Astrocyte (in vitro differentiated cells and primary cell): ENCODE data around the gene LTBP3. TPM values are rescaled to one million over a fixed set of nuclear protein-coding genes. Genes with fewer than 3 reads are reported as not detected.

Source experiments
- DNase-seq: peaks from one replicate; pipeline ENCODE4 v3.0.0-alpha.2; 2010; ENCODE audit warnings: low read depth
- FAIRE-seq: peaks from 2 replicates; lab custom pipeline; 2011; peaks lifted over from hg19 to GRCh38; lab: Jason Lieb, UNC
- H2AFZ ChIP-seq: 2 replicates; pipeline ENCODE4 v1.6.0; 2012; ENCODE audit warnings: low read depth, low read length, inconsistent platforms
- H3K27ac ChIP-seq: 2 replicates; pipeline ENCODE4 v1.5.1; 2011; ENCODE audit warnings: low read depth, low read length, inconsistent platforms
- H3K27me3 ChIP-seq: 2 replicates; pipeline ENCODE4 v1.6.0; 2011; ENCODE audit warnings: low read length, inconsistent platforms; ENCODE audit not compliant: insufficient read depth
- H3K36me3 ChIP-seq: 2 replicates; pipeline ENCODE4 v1.5.1; 2011; ENCODE audit warnings: low read length, inconsistent platforms; ENCODE audit not compliant: insufficient read depth
- H3K4me1 ChIP-seq: 2 replicates; pipeline ENCODE4 v1.5.1; 2011; ENCODE audit warnings: low read length, inconsistent platforms; ENCODE audit not compliant: insufficient read depth
- H3K4me2 ChIP-seq: 2 replicates; pipeline ENCODE4 v1.6.0; 2012; ENCODE audit warnings: low read length, inconsistent platforms
- H3K4me3 ChIP-seq: 2 replicates; pipeline ENCODE4 v1.5.1; 2011; ENCODE audit warnings: low read depth, mild to moderate bottlenecking, low read length, inconsistent platforms; ENCODE audit not compliant: insufficient read depth
- H3K79me2 ChIP-seq: 2 replicates; pipeline ENCODE4 v1.6.0; 2012; ENCODE audit warnings: mild to moderate bottlenecking, low read length, inconsistent platforms; ENCODE audit not compliant: insufficient read depth
- H3K9ac ChIP-seq: 2 replicates; pipeline ENCODE4 v1.6.0; 2012; ENCODE audit warnings: mild to moderate bottlenecking, low read length, inconsistent platforms
- H3K9me3 ChIP-seq: 2 replicates; pipeline ENCODE4 v1.5.1; 2012; ENCODE audit warnings: low read depth, mild to moderate bottlenecking, low read length, inconsistent platforms; ENCODE audit not compliant: insufficient read depth
- H4K20me1 ChIP-seq: 2 replicates; pipeline ENCODE4 v1.6.0; 2012; ENCODE audit warnings: low read length, inconsistent platforms; ENCODE audit not compliant: insufficient read depth
- H3K27ac Mint-ChIP-seq: one replicate; pipeline ENCODE4 v1.8.0; 2021; ENCODE audit warnings: mild to moderate bottlenecking, mixed read lengths; ENCODE audit not compliant: unreplicated experiment
- H3K27me3 Mint-ChIP-seq: one replicate; pipeline ENCODE4 v1.8.0; 2021; ENCODE audit warnings: low read depth, mixed read lengths; ENCODE audit not compliant: unreplicated experiment
- H3K36me3 Mint-ChIP-seq: one replicate; pipeline ENCODE4 v1.8.0; 2021; ENCODE audit warnings: low read depth, mixed read lengths; ENCODE audit not compliant: unreplicated experiment
- H3K4me1 Mint-ChIP-seq: one replicate; pipeline ENCODE4 v1.8.0; 2021; ENCODE audit warnings: low read depth, mixed read lengths; ENCODE audit not compliant: unreplicated experiment
- H3K4me3 Mint-ChIP-seq: one replicate; pipeline ENCODE4 v1.8.0; 2021; ENCODE audit warnings: mild to moderate bottlenecking, moderate library complexity, mixed read lengths; ENCODE audit not compliant: unreplicated experiment
- H3K9me3 Mint-ChIP-seq: one replicate; pipeline ENCODE4 v1.8.0; 2021; ENCODE audit warnings: mild to moderate bottlenecking, mixed read lengths; ENCODE audit not compliant: unreplicated experiment
- EZH2 ChIP-seq: IDR thresholded peaks from 2 replicates; pipeline ENCODE4 v1.6.1; 2012; ENCODE audit warnings: mild to moderate bottlenecking, low read length, inconsistent platforms; ENCODE audit not compliant: insufficient read depth
- total RNA-seq: library from RNA; stranded (reverse); gene quantifications from 2 replicates; pipeline ENCODE4 v1.2.1, GENCODE V29; 2021
- TF ChIP-seq, protein P1 (sequence below): IDR thresholded peaks from 2 replicates; pipeline ENCODE4 v1.5.1; 2011; ENCODE audit warnings: low read depth, mild to moderate bottlenecking, inconsistent platforms, low read length, moderate library complexity; ENCODE audit not compliant: insufficient read depth

Gene LTBP3
- total RNA-seq, 1 donor from 2014 or later = 33.2 TPM

GRCh38 chr11:65573391-65574079 lies 15.4 kb upstream of the LTBP3 start:
- peak overlapping the region; percentile 79 for H3K9ac ChIP-seq
- Mint-ChIP-seq H3K27me3 (peaks cover 5% of the 10 kb centered on the region), H3K36me3 (peaks cover 2% of the 10 kb centered on the region), H3K4me3 (peak overlapping the region; percentile 85), H3K27ac (peak overlapping the region; percentile 26), H3K9me3 (no peaks in the 10 kb centered on the region), H3K4me1 (peaks cover 34% of the 10 kb centered on the region)
- peak overlapping the region; percentile 98 for H3K4me2 ChIP-seq
- H2AFZ ChIP-seq = no peak overlapping the region
- H3K36me3 ChIP-seq = no peaks in the 10 kb centered on the region
- peak overlapping the region; percentile 79 for H3K4me3 ChIP-seq
- TF ChIP-seq EZH2 = no peak
- TF ChIP-seq, protein P1, sequence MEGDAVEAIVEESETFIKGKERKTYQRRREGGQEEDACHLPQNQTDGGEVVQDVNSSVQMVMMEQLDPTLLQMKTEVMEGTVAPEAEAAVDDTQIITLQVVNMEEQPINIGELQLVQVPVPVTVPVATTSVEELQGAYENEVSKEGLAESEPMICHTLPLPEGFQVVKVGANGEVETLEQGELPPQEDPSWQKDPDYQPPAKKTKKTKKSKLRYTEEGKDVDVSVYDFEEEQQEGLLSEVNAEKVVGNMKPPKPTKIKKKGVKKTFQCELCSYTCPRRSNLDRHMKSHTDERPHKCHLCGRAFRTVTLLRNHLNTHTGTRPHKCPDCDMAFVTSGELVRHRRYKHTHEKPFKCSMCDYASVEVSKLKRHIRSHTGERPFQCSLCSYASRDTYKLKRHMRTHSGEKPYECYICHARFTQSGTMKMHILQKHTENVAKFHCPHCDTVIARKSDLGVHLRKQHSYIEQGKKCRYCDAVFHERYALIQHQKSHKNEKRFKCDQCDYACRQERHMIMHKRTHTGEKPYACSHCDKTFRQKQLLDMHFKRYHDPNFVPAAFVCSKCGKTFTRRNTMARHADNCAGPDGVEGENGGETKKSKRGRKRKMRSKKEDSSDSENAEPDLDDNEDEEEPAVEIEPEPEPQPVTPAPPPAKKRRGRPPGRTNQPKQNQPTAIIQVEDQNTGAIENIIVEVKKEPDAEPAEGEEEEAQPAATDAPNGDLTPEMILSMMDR = no peak
- no peak for DNase-seq
- no peak overlapping the region for H3K27ac ChIP-seq
- H4K20me1 ChIP-seq = peaks cover 43% of the 10 kb centered on the region
- H3K9me3 ChIP-seq = no peaks in the 10 kb centered on the region
- peaks cover 46% of the 10 kb centered on the region for H3K79me2 ChIP-seq
- no peaks in the 10 kb centered on the region for H3K27me3 ChIP-seq
- FAIRE-seq = no peak
- H3K4me1 ChIP-seq = peaks cover 70% of the 10 kb centered on the region

DNA sequence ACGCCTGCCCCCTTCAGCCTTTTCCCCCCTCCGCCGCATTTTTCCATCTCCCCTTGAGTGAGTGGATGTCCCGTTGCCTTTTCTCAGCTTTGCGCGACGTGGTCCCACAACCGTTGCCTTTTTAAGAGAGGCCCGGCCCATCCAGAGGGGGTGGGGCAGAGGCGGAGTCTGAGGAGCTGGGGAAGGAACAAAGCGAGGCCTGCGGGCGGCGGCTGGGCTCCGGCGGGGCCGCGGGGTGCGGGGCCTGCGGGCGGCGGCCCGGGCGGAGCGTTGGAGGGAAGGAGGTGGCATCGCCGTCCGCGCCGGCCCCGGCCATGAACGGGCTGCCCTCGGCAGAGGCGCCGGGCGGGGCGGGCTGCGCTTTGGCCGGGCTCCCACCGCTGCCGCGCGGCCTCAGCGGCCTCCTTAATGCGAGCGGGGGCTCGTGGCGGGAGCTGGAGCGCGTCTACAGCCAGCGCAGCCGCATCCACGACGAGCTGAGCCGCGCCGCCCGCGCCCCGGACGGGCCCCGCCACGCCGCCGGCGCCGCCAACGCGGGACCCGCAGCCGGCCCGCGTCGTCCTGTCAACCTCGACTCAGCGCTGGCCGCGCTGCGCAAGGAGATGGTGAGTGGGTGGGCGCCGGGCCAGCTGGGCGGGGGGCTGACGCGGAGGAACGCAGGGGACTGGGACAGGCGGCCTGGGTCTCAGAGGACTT lies 14.3 kb upstream of the LTBP3 start, which contains the start of gene FAM89B:
TSS of gene FAM89B (plus strand) at position 183 of the 696 bp plus-strand sequence. CDS start at position 315, 132 bp downstream.
- DNase-seq (peak; percentile 70), FAIRE-seq (no peak)
- peaks cover 33% of the 10 kb centered on the region for H4K20me1 ChIP-seq
- no peaks in the 10 kb centered on the region for H3K9me3 ChIP-seq
- peaks cover 64% of the 10 kb centered on the region for H3K4me1 ChIP-seq
- TF ChIP-seq EZH2 = no peak
- TF ChIP-seq, protein P1 = no peak
- peaks cover 34% of the 10 kb centered on the region for H3K4me1 Mint-ChIP-seq
- no peaks in the 10 kb centered on the region for H3K36me3 ChIP-seq
- H2AFZ ChIP-seq = no peak within 1 kb of the TSS
- no peaks in the 10 kb centered on the region for H3K9me3 Mint-ChIP-seq
- H3K4me2 ChIP-seq = peak within 1 kb of the TSS; percentile 98
- no peak within 1 kb of the TSS for H3K27ac ChIP-seq
- H3K4me3 ChIP-seq = peak within 1 kb of the TSS; percentile 91
- no peaks in the 10 kb centered on the region for H3K27me3 Mint-ChIP-seq
- peaks cover 54% of the 10 kb centered on the region for H3K79me2 ChIP-seq
- H3K27me3 ChIP-seq = no peaks in the 10 kb centered on the region
- H3K4me3 Mint-ChIP-seq = peak within 1 kb of the TSS; percentile 98
- peak within 1 kb of the TSS; percentile 91 for H3K9ac ChIP-seq
- peak within 1 kb of the TSS; percentile 85 for H3K27ac Mint-ChIP-seq
- H3K36me3 Mint-ChIP-seq = peaks cover 2% of the 10 kb centered on the region
